IMR-90 (cell line): ENCODE data around the gene BDKRB1.

Experiments
- CEBPB ChIP-seq: IDR thresholded peaks from 2 replicates; pipeline ENCODE4 v1.6.1; 2012; ENCODE audit warnings: low read depth, low read length, improper control_type of control experiment
- NFE2L2 ChIP-seq: fragments of 150-350 bp; IDR thresholded peaks from 2 replicates; pipeline ENCODE4 v1.6.1; 2016; ENCODE audit warnings: low read depth, mild to moderate bottlenecking, low read length
- POLR2A ChIP-seq: IDR thresholded peaks from 2 replicates; pipeline ENCODE4 v1.6.1; 2012; ENCODE audit warnings: mild to moderate bottlenecking, low read depth, low read length
- RAD21 ChIP-seq: IDR thresholded peaks from 2 replicates; pipeline ENCODE4 v1.6.1; 2012; ENCODE audit warnings: low read length, improper control_type of control experiment
- RCOR1 ChIP-seq: IDR thresholded peaks from 2 replicates; pipeline ENCODE4 v1.6.1; 2012; ENCODE audit warnings: mild to moderate bottlenecking, low read length, improper control_type of control experiment; ENCODE audit not compliant: insufficient replicate concordance
- SMC3 ChIP-seq: fragments of 150-350 bp; IDR thresholded peaks from 2 replicates; pipeline ENCODE4 v1.6.1; 2016; ENCODE audit warnings: low read depth, mild to moderate bottlenecking, antibody characterized with exemption, low read length, moderate library complexity
- TF ChIP-seq, protein P1 (sequence below): conservative IDR thresholded peaks from 2 replicates; pipeline ENCODE4 v1.5.1; 2012; ENCODE audit warnings: mild to moderate bottlenecking, low read depth, low read length, improper control_type of control experiment
- TF ChIP-seq, protein P2 (sequence below): fragments of 150-350 bp; IDR thresholded peaks from 2 replicates; pipeline ENCODE4 v1.6.1; 2017; ENCODE audit warnings: mild to moderate bottlenecking, antibody characterized with exemption, low read length, low read depth

DNA sequence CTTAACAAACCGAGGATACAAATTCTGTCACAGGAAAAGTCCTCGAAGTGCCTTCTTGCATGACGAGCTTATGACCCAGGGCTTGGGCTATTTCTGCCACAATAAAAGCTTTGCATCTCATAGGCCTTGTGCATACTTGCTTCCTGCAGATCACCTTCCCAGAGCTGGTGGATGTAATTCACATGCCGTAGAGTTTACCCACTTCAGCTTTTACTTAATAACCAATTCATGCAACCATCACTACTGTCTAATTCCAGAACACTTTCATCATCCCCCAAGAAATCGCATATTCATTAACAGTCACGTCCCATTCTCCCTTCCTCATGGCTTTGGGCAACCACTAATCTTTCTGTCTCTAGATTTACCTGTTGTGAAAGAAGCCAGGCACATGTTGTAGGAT lies 9.0 kb upstream of the BDKRB1 start:
- no peak for TF ChIP-seq NFE2L2
- TF ChIP-seq, protein P1, sequence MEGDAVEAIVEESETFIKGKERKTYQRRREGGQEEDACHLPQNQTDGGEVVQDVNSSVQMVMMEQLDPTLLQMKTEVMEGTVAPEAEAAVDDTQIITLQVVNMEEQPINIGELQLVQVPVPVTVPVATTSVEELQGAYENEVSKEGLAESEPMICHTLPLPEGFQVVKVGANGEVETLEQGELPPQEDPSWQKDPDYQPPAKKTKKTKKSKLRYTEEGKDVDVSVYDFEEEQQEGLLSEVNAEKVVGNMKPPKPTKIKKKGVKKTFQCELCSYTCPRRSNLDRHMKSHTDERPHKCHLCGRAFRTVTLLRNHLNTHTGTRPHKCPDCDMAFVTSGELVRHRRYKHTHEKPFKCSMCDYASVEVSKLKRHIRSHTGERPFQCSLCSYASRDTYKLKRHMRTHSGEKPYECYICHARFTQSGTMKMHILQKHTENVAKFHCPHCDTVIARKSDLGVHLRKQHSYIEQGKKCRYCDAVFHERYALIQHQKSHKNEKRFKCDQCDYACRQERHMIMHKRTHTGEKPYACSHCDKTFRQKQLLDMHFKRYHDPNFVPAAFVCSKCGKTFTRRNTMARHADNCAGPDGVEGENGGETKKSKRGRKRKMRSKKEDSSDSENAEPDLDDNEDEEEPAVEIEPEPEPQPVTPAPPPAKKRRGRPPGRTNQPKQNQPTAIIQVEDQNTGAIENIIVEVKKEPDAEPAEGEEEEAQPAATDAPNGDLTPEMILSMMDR: no peak
- no peak for TF ChIP-seq POLR2A
- TF ChIP-seq CEBPB: no peak
- TF ChIP-seq, protein P2, sequence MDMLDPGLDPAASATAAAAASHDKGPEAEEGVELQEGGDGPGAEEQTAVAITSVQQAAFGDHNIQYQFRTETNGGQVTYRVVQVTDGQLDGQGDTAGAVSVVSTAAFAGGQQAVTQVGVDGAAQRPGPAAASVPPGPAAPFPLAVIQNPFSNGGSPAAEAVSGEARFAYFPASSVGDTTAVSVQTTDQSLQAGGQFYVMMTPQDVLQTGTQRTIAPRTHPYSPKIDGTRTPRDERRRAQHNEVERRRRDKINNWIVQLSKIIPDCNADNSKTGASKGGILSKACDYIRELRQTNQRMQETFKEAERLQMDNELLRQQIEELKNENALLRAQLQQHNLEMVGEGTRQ: no peak
- no peak for TF ChIP-seq SMC3
- no peak for TF ChIP-seq RCOR1
- no peak for TF ChIP-seq RAD21
